HEK293 (cell line): ENCODE data around the gene ZNF248.

Experiments used
- CTCF ChIA-PET: fragments of 350-600 bp; formaldehyde crosslinking; extraction: SDS; loops from one replicate; lab custom pipeline; 2021; ENCODE audit warnings: antibody characterized with exemption; lab: Yijun Ruan, JAX
- POLR2A ChIA-PET: fragments of 300-600 bp; formaldehyde crosslinking; extraction: SDS; loops from one replicate; lab custom pipeline; 2020; ENCODE audit warnings: antibody characterized with exemption, inconsistent platforms; lab: Yijun Ruan, JAX
- H3K27ac ChIP-seq: fragments of 200-500 bp; sonication (Bioruptor generic); 2 replicates; pipeline ENCODE4 v1.5.1; 2014; ENCODE audit warnings: low read depth, low read length, control low read depth, inconsistent platforms; ENCODE audit errors: extremely low read depth
- H3K36me3 ChIP-seq, 2 experiments: fragments of 200-500 bp in 1 of 2; sonication (Bioruptor generic) in 1 of 2; 1 replicate in 1 of 2; 2 replicates in 1 of 2; pipeline ENCODE4 v1.5.1; 2014 to 2017; ENCODE audit warnings: inconsistent platforms in 2 of 2, low read length in 2 of 2; ENCODE audit not compliant: control insufficient read depth in 2 of 2, insufficient read depth in 1 of 2
- H3K4me1 ChIP-seq: fragments of 200-500 bp; sonication (Bioruptor generic); 2 replicates; pipeline ENCODE4 v1.5.1; 2014; ENCODE audit warnings: mild to moderate bottlenecking, low read length, inconsistent platforms; ENCODE audit not compliant: control insufficient read depth, insufficient read depth
- H3K4me3 ChIP-seq: 2 replicates; pipeline ENCODE4 v1.5.1; 2011; ENCODE audit warnings: low read depth, mild to moderate bottlenecking, control low read depth, low read length, moderate library complexity
- H3K9me3 ChIP-seq: fragments of 200-500 bp; sonication (Bioruptor generic); 2 replicates; pipeline ENCODE4 v1.5.1; 2014; ENCODE audit warnings: low read depth, low read length, inconsistent platforms; ENCODE audit not compliant: control insufficient read depth, insufficient read depth
- EGR2 ChIP-seq: fragments of 450-650 bp; formaldehyde crosslinking; IDR thresholded peaks from 2 replicates; pipeline ENCODE4 v1.5.1; 2016; ENCODE audit warnings: low read depth, missing biosample characterization, missing genetic modification characterization
- GLI2 ChIP-seq: fragments of 450-650 bp; formaldehyde crosslinking; IDR thresholded peaks from 2 replicates; pipeline ENCODE4; 2017; ENCODE audit warnings: missing biosample characterization, missing genetic modification characterization, low read depth, borderline replicate concordance
- REPIN1 ChIP-seq: fragments of 450-650 bp; formaldehyde crosslinking; IDR thresholded peaks from 2 replicates; pipeline ENCODE4 v1.5.1; 2017; ENCODE audit warnings: missing biosample characterization, missing genetic modification characterization, low read depth
- YY1 ChIP-seq: fragments of 450-650 bp; formaldehyde crosslinking; IDR thresholded peaks from 2 replicates; pipeline ENCODE4 v1.5.1; 2018; ENCODE audit warnings: missing biosample characterization, missing genetic modification characterization
- ZNF112 ChIP-seq: fragments of 450-650 bp; formaldehyde crosslinking; IDR thresholded peaks from 2 replicates; pipeline ENCODE4 v1.5.0; 2017; ENCODE audit warnings: missing biosample characterization, missing genetic modification characterization
- ZNF175 ChIP-seq: fragments of 450-650 bp; formaldehyde crosslinking; IDR thresholded peaks from 2 replicates; pipeline ENCODE4 v1.5.1; 2016; ENCODE audit warnings: missing biosample characterization, missing genetic modification characterization
- ZNF184 ChIP-seq: fragments of 450-650 bp; IDR thresholded peaks from 2 replicates; pipeline ENCODE4 v1.5.1; 2018; ENCODE audit warnings: missing biosample characterization, mild to moderate bottlenecking, missing genetic modification characterization
- ZNF2 ChIP-seq: fragments of 450-650 bp; formaldehyde crosslinking; IDR thresholded peaks from 2 replicates; pipeline ENCODE4 v1.5.1; 2016; ENCODE audit warnings: missing biosample characterization, missing genetic modification characterization
- ZNF221 ChIP-seq: fragments of 450-650 bp; formaldehyde crosslinking; IDR thresholded peaks from 2 replicates; pipeline ENCODE4 v1.5.1; 2017; ENCODE audit warnings: missing biosample characterization, missing genetic modification characterization, borderline replicate concordance
- ZNF23 ChIP-seq: fragments of 450-650 bp; formaldehyde crosslinking; IDR thresholded peaks from 2 replicates; pipeline ENCODE4 v1.5.1; 2016; ENCODE audit warnings: missing biosample characterization, missing genetic modification characterization, borderline replicate concordance
- ZNF341 ChIP-seq: fragments of 450-650 bp; formaldehyde crosslinking; IDR thresholded peaks from 2 replicates; pipeline ENCODE4; 2016; ENCODE audit warnings: low read depth, missing biosample characterization, missing genetic modification characterization
- ZNF354C ChIP-seq: fragments of 450-650 bp; formaldehyde crosslinking; IDR thresholded peaks from 2 replicates; pipeline ENCODE4 v1.5.1; 2016; ENCODE audit warnings: missing biosample characterization, missing genetic modification characterization, low read depth, borderline replicate concordance
- ZNF404 ChIP-seq: fragments of 450-650 bp; formaldehyde crosslinking; IDR thresholded peaks from 2 replicates; pipeline ENCODE4 v1.5.1; 2017; ENCODE audit warnings: missing biosample characterization, missing genetic modification characterization
- ZNF544 ChIP-seq: fragments of 450-650 bp; formaldehyde crosslinking; IDR thresholded peaks from 2 replicates; pipeline ENCODE4 v1.5.0; 2017; ENCODE audit warnings: missing biosample characterization, missing genetic modification characterization
- ZNF654 ChIP-seq: fragments of 450-650 bp; formaldehyde crosslinking; IDR thresholded peaks from 2 replicates; pipeline ENCODE4 v1.5.1; 2016; ENCODE audit warnings: low read depth, missing biosample characterization, missing genetic modification characterization
- ZNF776 ChIP-seq: fragments of 450-650 bp; formaldehyde crosslinking; IDR thresholded peaks from 2 replicates; pipeline ENCODE4 v1.5.0; 2017; ENCODE audit warnings: missing biosample characterization, missing genetic modification characterization, borderline replicate concordance
- TF ChIP-seq, protein P1 (sequence below): fragments of 450-650 bp; IDR thresholded peaks from 2 replicates; pipeline ENCODE4 v1.5.1; 2018; ENCODE audit warnings: missing biosample characterization, mild to moderate bottlenecking, missing genetic modification characterization
- TF ChIP-seq, protein P2 (sequence below): fragments of 450-650 bp; formaldehyde crosslinking; IDR thresholded peaks from 2 replicates; pipeline ENCODE4 v1.5.1; 2016; ENCODE audit warnings: missing biosample characterization, missing genetic modification characterization
- TF ChIP-seq, protein P3 (sequence below): sonication (generic); formaldehyde crosslinking; IDR thresholded peaks from 2 replicates; pipeline ENCODE4 v1.8.1; 2022; ENCODE audit warnings: mild to moderate bottlenecking, moderate library complexity, missing genetic modification reagents

The ZNF248 gene

DNA sequence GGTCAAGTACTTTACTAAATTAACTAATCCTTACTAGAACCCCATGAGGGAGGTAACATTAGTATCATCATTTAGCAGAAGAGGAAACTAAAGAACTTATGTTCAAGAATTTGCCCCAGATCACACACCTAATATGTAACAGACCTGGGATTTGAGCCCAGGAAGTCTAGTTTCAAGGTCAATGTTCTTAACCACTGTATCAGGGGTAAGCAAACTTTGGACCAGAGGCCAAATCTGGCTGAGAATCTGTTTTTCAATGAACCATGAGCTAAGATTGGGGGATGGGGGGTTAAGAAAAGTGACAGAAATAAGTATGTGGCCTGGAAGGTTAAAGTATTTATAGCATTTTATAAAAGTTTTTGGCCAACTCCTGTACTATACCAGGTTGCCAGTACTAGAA, 95.1 kb downstream of the ZNF248 start:
- Histone ChIP-seq H3K4me3 (no peak overlapping the region), H3K27ac (no peak overlapping the region), H3K9me3 (no peaks in the 10 kb centered on the region), H3K36me3 (no peaks in the 10 kb centered on the region), H3K4me1 (no peaks in the 10 kb centered on the region)
- TF ChIP-seq ZNF23 (tag by site-specific recombination) (no peak), REPIN1 (tag by site-specific recombination) (no peak), ZNF175 (tag by site-specific recombination) (no peak), ZNF404 (tag by site-specific recombination) (no peak), ZNF112 (no peak), YY1 (no peak), ZNF544 (tag by site-specific recombination) (no peak), ZNF354C (tag by site-specific recombination) (no peak)
- ChIA-PET POLR2A (no interaction called here), CTCF (no interaction called here)

DNA sequence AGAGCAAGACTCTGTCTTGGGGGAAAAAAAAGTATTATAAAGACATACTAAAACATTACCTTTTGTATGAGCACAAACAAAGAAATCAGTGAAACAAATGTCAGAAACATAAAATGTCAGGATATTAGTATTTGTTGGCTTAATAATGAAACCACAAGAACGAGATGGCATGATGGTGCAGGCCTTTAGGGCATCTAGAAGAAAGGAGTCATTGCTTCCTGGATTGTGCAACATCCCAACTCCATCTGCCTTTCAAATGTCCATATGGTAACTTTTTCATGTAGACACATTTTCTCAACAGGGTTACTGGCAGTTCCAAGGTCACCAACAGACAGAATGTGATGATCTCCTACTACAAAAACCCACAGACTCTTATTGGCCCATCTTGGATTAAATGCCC, 96.6 kb downstream of the ZNF248 start:
- ChIA-PET POLR2A (no interaction called here), CTCF (no interaction called here)
- H3K4me3 ChIP-seq: no peak overlapping the region
- H3K4me1 ChIP-seq: no peaks in the 10 kb centered on the region
- H3K27ac ChIP-seq: no peak overlapping the region
- H3K36me3 ChIP-seq: no peaks in the 10 kb centered on the region
- TF ChIP-seq GLI2: no peak
- TF ChIP-seq ZNF776 (tag by site-specific recombination): no peak
- TF ChIP-seq ZNF184: no peak
- no peak for TF ChIP-seq ZNF341
- TF ChIP-seq EGR2 (tag by site-specific recombination): no peak
- H3K9me3 ChIP-seq: no peaks in the 10 kb centered on the region

DNA sequence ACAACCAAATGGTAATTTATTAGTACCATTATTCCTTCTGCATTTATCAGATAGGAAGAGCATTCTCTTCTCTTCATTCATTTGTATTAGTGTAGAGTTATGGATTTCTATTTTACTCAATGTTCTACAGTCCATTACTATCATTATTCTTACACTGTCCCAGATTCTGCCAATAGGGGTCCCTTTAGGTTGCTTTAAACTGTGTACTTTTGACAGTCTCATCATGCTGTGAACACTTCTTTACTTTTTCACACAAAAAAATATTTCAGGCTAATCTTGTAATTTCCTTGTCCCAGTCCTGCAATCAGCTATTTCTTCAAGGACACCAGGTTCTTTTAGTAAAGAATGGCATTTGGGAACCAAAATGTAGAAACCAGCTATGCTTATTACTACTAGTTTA, 99.3 kb downstream of the ZNF248 start:
- no peaks in the 10 kb centered on the region for H3K36me3 ChIP-seq
- no peak overlapping the region for H3K27ac ChIP-seq
- POLR2A ChIA-PET: no interaction called here
- H3K4me1 ChIP-seq: no peaks in the 10 kb centered on the region
- H3K4me3 ChIP-seq: no peak overlapping the region
- TF ChIP-seq, protein P1, sequence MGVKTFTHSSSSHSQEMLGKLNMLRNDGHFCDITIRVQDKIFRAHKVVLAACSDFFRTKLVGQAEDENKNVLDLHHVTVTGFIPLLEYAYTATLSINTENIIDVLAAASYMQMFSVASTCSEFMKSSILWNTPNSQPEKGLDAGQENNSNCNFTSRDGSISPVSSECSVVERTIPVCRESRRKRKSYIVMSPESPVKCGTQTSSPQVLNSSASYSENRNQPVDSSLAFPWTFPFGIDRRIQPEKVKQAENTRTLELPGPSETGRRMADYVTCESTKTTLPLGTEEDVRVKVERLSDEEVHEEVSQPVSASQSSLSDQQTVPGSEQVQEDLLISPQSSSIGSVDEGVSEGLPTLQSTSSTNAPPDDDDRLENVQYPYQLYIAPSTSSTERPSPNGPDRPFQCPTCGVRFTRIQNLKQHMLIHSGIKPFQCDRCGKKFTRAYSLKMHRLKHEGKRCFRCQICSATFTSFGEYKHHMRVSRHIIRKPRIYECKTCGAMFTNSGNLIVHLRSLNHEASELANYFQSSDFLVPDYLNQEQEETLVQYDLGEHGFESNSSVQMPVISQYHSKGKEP: no peak
- TF ChIP-seq, protein P2, sequence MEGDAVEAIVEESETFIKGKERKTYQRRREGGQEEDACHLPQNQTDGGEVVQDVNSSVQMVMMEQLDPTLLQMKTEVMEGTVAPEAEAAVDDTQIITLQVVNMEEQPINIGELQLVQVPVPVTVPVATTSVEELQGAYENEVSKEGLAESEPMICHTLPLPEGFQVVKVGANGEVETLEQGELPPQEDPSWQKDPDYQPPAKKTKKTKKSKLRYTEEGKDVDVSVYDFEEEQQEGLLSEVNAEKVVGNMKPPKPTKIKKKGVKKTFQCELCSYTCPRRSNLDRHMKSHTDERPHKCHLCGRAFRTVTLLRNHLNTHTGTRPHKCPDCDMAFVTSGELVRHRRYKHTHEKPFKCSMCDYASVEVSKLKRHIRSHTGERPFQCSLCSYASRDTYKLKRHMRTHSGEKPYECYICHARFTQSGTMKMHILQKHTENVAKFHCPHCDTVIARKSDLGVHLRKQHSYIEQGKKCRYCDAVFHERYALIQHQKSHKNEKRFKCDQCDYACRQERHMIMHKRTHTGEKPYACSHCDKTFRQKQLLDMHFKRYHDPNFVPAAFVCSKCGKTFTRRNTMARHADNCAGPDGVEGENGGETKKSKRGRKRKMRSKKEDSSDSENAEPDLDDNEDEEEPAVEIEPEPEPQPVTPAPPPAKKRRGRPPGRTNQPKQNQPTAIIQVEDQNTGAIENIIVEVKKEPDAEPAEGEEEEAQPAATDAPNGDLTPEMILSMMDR (tag by site-specific recombination): no peak
- TF ChIP-seq, protein P3, sequence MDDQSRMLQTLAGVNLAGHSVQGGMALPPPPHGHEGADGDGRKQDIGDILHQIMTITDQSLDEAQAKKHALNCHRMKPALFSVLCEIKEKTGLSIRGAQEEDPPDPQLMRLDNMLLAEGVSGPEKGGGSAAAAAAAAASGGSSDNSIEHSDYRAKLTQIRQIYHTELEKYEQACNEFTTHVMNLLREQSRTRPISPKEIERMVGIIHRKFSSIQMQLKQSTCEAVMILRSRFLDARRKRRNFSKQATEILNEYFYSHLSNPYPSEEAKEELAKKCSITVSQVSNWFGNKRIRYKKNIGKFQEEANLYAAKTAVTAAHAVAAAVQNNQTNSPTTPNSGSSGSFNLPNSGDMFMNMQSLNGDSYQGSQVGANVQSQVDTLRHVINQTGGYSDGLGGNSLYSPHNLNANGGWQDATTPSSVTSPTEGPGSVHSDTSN (CRISPR knock-in tag): no peak
- TF ChIP-seq ZNF654 (tag by site-specific recombination): no peak
- TF ChIP-seq ZNF2 (tag by site-specific recombination): no peak
- no peak for TF ChIP-seq ZNF221
- no peaks in the 10 kb centered on the region for H3K9me3 ChIP-seq
- CTCF ChIA-PET: interaction anchor here (0.6 kb wide), 2 partner anchors 8 to 41 kb away, joined by 3 read pairs; no protein-coding TSS in a partner anchor
